HG02571 (cell line): ENCODE measurements around the gene SEMA3G.

Experiments used
- ATAC-seq: cut with Tn5 transposase; IDR thresholded peaks from one replicate; pipeline ENCODE4 v1.9.1; 2021; ENCODE audit warnings: mild to moderate bottlenecking, moderate library complexity; ENCODE audit not compliant: unreplicated experiment

SEMA3G gene

GRCh38 chr3:52423173-52423572, 21.7 kb downstream of the SEMA3G start:
- no peak for ATAC-seq

GRCh38 chr3:52422669-52423068, 22.2 kb downstream of the SEMA3G start:
- ATAC-seq = no peak

- ATAC-seq = no peak
These were observed 24.5 kb downstream of the SEMA3G start for GRCh38 chr3:52420388-52420787.

- no peak for ATAC-seq
These were observed 29.1 kb downstream of the SEMA3G start for GRCh38 chr3:52415800-52416199.

GRCh38 chr3:52408466-52408865, 36.4 kb downstream of the SEMA3G start:
- ATAC-seq = no peak

GRCh38 chr3:52407779-52408178, 37.1 kb downstream of the SEMA3G start:
- ATAC-seq = no peak

- ATAC-seq = no peak
These were observed 38.0 kb downstream of the SEMA3G start for GRCh38 chr3:52406791-52407510.

GRCh38 chr3:52406231-52406661, 38.7 kb downstream of the SEMA3G start:
- no peak for ATAC-seq

- no peak for ATAC-seq
These were observed 39.2 kb downstream of the SEMA3G start for GRCh38 chr3:52405601-52406110.

GRCh38 chr3:52405066-52405465, 39.8 kb downstream of the SEMA3G start:
- ATAC-seq = no peak

- no peak for ATAC-seq
These were observed 40.5 kb downstream of the SEMA3G start for GRCh38 chr3:52404391-52404790.

- no peak for ATAC-seq
These were observed 40.9 kb downstream of the SEMA3G start for GRCh38 chr3:52403955-52404354.

- no peak for ATAC-seq
These were observed 41.5 kb downstream of the SEMA3G start for GRCh38 chr3:52403271-52403841.

- ATAC-seq = no peak
These were observed 42.1 kb downstream of the SEMA3G start for GRCh38 chr3:52402706-52403270.

GRCh38 chr3:52402101-52402521, 42.8 kb downstream of the SEMA3G start:
- no peak for ATAC-seq

GRCh38 chr3:52401551-52401950, 43.4 kb downstream of the SEMA3G start:
- no peak for ATAC-seq

- no peak for ATAC-seq
These were observed 43.9 kb downstream of the SEMA3G start for GRCh38 chr3:52401021-52401420.

- ATAC-seq = no peak
These were observed 44.6 kb downstream of the SEMA3G start for GRCh38 chr3:52400275-52400793.

- no peak for ATAC-seq
These were observed 45.3 kb downstream of the SEMA3G start for GRCh38 chr3:52399593-52399992.

- no peak for ATAC-seq
These were observed 45.8 kb downstream of the SEMA3G start for GRCh38 chr3:52399131-52399530.

- ATAC-seq = no peak
These were observed 46.2 kb downstream of the SEMA3G start for GRCh38 chr3:52398670-52399081.
